Right lobe of liver (tissue), 6 donors: ENCODE results near the gene CD209. TPM values are rescaled to one million over a fixed set of nuclear protein-coding genes. Genes with fewer than 3 reads are reported as not detected.
"Not testable (repeated sequence)": the region's sequence is repeated elsewhere in the genome, so short reads cannot be mapped to it uniquely, and the experiment has no call there.

Source experiments
- ATAC-seq, 4 donors: fragments of 200-7000 bp; cut with Tn5 transposase; one replicate each; pipeline ENCODE4 v1.9.1; 2020; ENCODE audit warnings: mild to moderate bottlenecking in 4 of 4, moderate library complexity in 4 of 4
- DNase-seq, 3 donors: peaks; one replicate each; pipeline ENCODE4 v3.0.0-alpha.2; 2020
- H3K27ac ChIP-seq, 3 donors: fragments of 200-600 bp; one replicate each; pipeline ENCODE4 v1.8.0; 2022
- H3K27me3 ChIP-seq, 2 donors: fragments of 200-600 bp; one replicate each; pipeline ENCODE4 v1.8.0; 2022
- H3K36me3 ChIP-seq, 4 donors: fragments of 200-600 bp; sonication (generic) in 1 of 4; one replicate each; pipeline versions ENCODE4 v1.5.1 to v1.8.0; 2017 to 2022; ENCODE audit warnings: control low read depth in 1 of 4
- H3K4me1 ChIP-seq, 4 donors: fragments of 200-600 bp; sonication (generic) in 1 of 4; one replicate each; pipeline versions ENCODE4 v1.5.1 to v1.8.0; 2017 to 2022; ENCODE audit warnings: control low read depth in 1 of 4
- H3K4me3 ChIP-seq, 3 donors: fragments of 200-600 bp; one replicate each; pipeline ENCODE4 v1.8.0; 2022
- H3K9me3 ChIP-seq, 4 donors: fragments of 200-600 bp; sonication (generic) in 1 of 4; one replicate each; pipeline versions ENCODE4 v1.5.1 to v1.8.0; 2017 to 2022; ENCODE audit warnings: control low read depth in 1 of 4
- POLR2A ChIP-seq: fragments of 450-650 bp; IDR thresholded peaks from one replicate; pipeline ENCODE4 v1.6.1; 2017; ENCODE audit warnings: antibody characterized with exemption, mild to moderate bottlenecking
- WGBS: methylation state at CpG from one replicate; pipeline ENCODE4 v1.1.6; 2018; ENCODE audit warnings: low coverage, low lambda C conversion rate; ENCODE audit not compliant: insufficient coverage; ENCODE audit errors: missing lambda C conversion rate; 5-methylcytosine and 5-hydroxymethylcytosine counted together
- intact Hi-C, 2 donors: fragments of 100-400 bp; cut with DNase I; formaldehyde crosslinking; loops; one replicate each; pipeline versions ENCODE4 v1.11.2 to v1.14.1; 2022
- total RNA-seq, 6 experiments: library from RNA; depleted of rRNA in 2 of 6; stranded (reverse); fragments of >200 nt in 2 of 6; fragmentation: NEBNext Ultra II Directional in 3 of 6; extraction: Animal tissue kit (Norgen Biotek cat#: 25700) in 3 of 6; gene quantifications; one replicate each; pipeline versions ENCODE4 v1.1.0 to v1.2.4, GENCODE V29; 2016 to 2023
- TF ChIP-seq, protein P1 (sequence below), 4 donors: fragments of 200-600 bp in 3 of 4; fragments of 450-650 bp in 1 of 4; IDR thresholded peaks; one replicate each; pipeline versions ENCODE4 v1.5.1 to v1.8.0; 2016 to 2022; ENCODE audit warnings: antibody characterized with exemption in 4 of 4, mild to moderate bottlenecking in 2 of 4
- donor health status: DM: no; HTN: yes; CAD: no.
- donor health status: DM: no; HTN: no; CAD: no.
- donor health status: DM: no; HTN: no; CAD: no.
- donor health status: DM: no; HTN: yes; CAD: no.
- donor health status: DM: no; HTN: yes; CAD: no.

CD209 gene
- total RNA-seq, 6 experiments from 2014 or later = 0.42 to 6.7 (median 2.8) TPM

- H3K4me1 ChIP-seq = no peaks in the 10 kb centered on the region
- no peaks in the 10 kb centered on the region for H3K27me3 ChIP-seq
- no peaks in the 10 kb centered on the region for H3K9me3 ChIP-seq
- H3K4me3 ChIP-seq = no peak overlapping the region
- intact Hi-C loops = no loop called here
- no peak overlapping the region for H3K27ac ChIP-seq
- WGBS = 86% methylated on average over 1 of the region's 2 CpGs
- no peak for DNase-seq
- ATAC-seq = no peak
- no peaks in the 10 kb centered on the region for H3K36me3 ChIP-seq
- TF ChIP-seq, protein P1, sequence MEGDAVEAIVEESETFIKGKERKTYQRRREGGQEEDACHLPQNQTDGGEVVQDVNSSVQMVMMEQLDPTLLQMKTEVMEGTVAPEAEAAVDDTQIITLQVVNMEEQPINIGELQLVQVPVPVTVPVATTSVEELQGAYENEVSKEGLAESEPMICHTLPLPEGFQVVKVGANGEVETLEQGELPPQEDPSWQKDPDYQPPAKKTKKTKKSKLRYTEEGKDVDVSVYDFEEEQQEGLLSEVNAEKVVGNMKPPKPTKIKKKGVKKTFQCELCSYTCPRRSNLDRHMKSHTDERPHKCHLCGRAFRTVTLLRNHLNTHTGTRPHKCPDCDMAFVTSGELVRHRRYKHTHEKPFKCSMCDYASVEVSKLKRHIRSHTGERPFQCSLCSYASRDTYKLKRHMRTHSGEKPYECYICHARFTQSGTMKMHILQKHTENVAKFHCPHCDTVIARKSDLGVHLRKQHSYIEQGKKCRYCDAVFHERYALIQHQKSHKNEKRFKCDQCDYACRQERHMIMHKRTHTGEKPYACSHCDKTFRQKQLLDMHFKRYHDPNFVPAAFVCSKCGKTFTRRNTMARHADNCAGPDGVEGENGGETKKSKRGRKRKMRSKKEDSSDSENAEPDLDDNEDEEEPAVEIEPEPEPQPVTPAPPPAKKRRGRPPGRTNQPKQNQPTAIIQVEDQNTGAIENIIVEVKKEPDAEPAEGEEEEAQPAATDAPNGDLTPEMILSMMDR (IDR thresholded peaks at IDR 0.05) = no peak
- no peak for TF ChIP-seq POLR2A
These were observed 21.8 kb upstream of the CD209 start for GRCh38 chr19:7769171-7769570.

DNA sequence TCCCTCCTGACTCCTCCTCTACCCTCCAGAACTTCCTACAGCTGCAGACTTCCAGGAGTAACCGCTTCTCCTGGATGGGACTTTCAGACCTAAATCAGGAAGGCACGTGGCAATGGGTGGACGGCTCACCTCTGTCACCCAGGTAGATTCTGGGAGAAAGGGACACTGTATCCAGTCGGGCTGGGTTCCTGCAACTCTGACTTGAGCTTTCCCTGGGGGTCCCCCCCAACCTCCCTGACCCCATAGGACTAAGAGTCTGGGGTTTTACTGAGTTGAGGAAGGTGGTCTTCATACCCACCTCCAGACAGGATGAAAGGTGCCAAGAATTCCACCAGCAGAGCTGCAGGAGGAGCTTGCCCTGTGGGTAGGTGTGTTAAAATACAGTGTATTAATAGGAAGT lies 20.2 kb upstream of the CD209 start:
- Histone ChIP-seq H3K4me1 (no peaks in the 10 kb centered on the region), H3K36me3 (no peaks in the 10 kb centered on the region), H3K9me3 (no peaks in the 10 kb centered on the region), H3K27ac (no peak overlapping the region), H3K4me3 (no peak overlapping the region), H3K27me3 (no peaks in the 10 kb centered on the region)
- intact Hi-C loops = no loop called here
- no peak for TF ChIP-seq POLR2A
- TF ChIP-seq, protein P1 (IDR thresholded peaks at IDR 0.05) = no peak
- 33% methylated on average over 1 of the region's 4 CpGs for WGBS
- ATAC-seq = no peak
- no peak for DNase-seq

DNA sequence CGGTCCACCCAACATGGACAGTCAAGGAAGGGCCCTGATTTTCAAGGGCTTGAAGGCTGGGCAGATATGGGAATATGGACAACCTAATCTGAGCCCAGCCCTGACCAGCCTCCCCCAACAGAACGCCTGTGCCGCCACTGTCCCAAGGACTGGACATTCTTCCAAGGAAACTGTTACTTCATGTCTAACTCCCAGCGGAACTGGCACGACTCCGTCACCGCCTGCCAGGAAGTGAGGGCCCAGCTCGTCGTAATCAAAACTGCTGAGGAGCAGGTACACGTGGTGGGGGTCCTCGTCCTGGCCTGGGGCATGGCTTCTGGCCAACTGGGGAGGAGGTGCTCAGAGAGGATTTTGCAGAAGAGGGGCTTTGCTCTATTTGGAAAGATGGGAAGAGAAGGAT lies 19.2 kb upstream of the CD209 start:
- DNase-seq = no peak
- H3K27me3 ChIP-seq = no peaks in the 10 kb centered on the region
- H3K9me3 ChIP-seq = no peaks in the 10 kb centered on the region
- no peak overlapping the region for H3K27ac ChIP-seq
- no peaks in the 10 kb centered on the region for H3K36me3 ChIP-seq
- TF ChIP-seq POLR2A = no peak
- TF ChIP-seq, protein P1 (IDR thresholded peaks at IDR 0.05) = no peak
- WGBS = 66% methylated on average over 8 of the region's 11 CpGs
- no peak for ATAC-seq
- no peaks in the 10 kb centered on the region for H3K4me1 ChIP-seq
- intact Hi-C loops = no loop called here
- H3K4me3 ChIP-seq = no peak overlapping the region

DNA sequence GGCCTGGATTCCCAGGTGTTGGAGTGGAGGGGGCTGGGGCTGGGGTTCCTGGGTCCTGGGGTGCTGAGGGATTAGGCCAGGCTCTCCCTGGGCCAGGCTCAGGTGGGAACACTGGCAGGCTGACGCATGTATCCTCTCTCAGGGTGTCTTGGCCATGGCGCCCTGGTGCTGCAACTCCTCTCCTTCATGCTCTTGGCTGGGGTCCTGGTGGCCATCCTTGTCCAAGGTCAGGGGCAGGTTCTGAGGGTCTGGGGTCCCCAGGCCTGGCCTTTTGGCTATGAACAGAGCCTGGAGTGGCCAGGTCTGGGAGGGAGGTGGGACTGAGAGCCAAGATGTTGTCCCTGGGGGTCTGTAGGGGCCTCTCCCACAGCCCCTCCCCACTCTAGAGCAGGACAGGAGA lies 17.7 kb upstream of the CD209 start:
- H3K27me3 ChIP-seq, DNase-seq, H3K4me3 ChIP-seq, H3K9me3 ChIP-seq, intact Hi-C loops, H3K27ac ChIP-seq, H3K4me1 ChIP-seq, ATAC-seq, H3K36me3 ChIP-seq: not testable (repeated sequence)
- no CpG with 5 or more reads among the region's 2 CpGs for WGBS

DNA sequence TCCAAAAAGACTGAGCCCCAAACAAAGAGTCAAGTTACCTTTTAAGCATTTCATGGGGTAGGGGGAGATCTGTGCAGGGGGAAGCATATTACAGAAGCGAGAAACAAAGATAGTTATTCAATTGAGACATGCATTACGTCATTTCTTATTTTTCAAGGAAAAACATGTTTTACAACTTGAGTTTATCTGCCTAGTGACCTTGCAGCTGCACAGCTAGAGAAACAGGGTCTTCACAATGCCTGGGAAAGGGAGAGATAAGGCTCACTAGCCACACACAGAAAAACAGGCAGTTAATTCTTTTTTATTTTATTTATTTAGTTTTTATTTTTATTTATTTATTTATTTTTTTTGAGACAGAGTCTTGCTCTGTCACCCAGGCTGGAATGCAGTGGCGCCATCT lies 16.8 kb upstream of the CD209 start:
- H3K4me3 ChIP-seq, H3K27me3 ChIP-seq, H3K36me3 ChIP-seq, H3K9me3 ChIP-seq, H3K27ac ChIP-seq, H3K4me1 ChIP-seq, intact Hi-C loops, ATAC-seq, DNase-seq: not testable (repeated sequence)
- 41% methylated on average over 3 of the region's 3 CpGs for WGBS

DNA sequence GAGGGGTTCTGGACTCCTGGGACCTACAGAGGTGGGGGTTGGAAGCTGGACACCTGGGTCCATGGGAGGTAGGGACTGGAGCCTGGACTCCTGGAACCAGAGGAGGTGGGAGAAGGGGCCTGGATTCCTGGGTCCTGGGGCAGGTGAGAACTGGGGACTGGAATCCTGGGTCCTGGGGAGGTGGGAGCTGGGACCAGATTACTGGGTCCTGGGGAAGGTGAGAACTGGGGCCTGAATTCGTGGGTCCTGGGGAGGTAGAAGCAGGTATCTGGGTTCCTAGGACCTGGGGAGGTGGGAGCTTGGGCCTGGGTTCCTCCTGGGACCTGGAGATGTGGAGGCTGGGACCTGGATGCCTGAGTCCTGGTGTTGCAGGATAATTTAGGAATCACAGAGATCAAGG lies 16.4 kb upstream of the CD209 start:
- no peaks in the 10 kb centered on the region for H3K27me3 ChIP-seq
- peak overlapping the region in 1 of 3 donors; percentile 9 for H3K4me3 ChIP-seq
- TF ChIP-seq, protein P1 (IDR thresholded peaks at IDR 0.05) = no peak
- TF ChIP-seq POLR2A = no peak
- WGBS = 22% methylated on average over 1 of the region's 1 CpG
- H3K27ac ChIP-seq = peak overlapping the region in 1 of 3 donors; percentile 43
- H3K36me3 ChIP-seq = no peaks in the 10 kb centered on the region
- no peak for ATAC-seq
- no peaks in the 10 kb centered on the region for H3K9me3 ChIP-seq
- intact Hi-C loops = no loop called here
- no peaks in the 10 kb centered on the region for H3K4me1 ChIP-seq
- no peak for DNase-seq
